ENCODE measurements around the gene MCF2L2. TPM values are rescaled to one million over a fixed set of nuclear protein-coding genes. Genes with fewer than 3 reads are reported as not detected.
A peak's percentile ranks its signal among the peaks of the same experiment; 100 is the strongest.

MCF2L2 gene
- total and polyA plus RNA-seq, 2 of the 13 experiments (the other 11 are each of a cell fraction or from before 2014, with no cell fraction given) = not detected

DNA sequence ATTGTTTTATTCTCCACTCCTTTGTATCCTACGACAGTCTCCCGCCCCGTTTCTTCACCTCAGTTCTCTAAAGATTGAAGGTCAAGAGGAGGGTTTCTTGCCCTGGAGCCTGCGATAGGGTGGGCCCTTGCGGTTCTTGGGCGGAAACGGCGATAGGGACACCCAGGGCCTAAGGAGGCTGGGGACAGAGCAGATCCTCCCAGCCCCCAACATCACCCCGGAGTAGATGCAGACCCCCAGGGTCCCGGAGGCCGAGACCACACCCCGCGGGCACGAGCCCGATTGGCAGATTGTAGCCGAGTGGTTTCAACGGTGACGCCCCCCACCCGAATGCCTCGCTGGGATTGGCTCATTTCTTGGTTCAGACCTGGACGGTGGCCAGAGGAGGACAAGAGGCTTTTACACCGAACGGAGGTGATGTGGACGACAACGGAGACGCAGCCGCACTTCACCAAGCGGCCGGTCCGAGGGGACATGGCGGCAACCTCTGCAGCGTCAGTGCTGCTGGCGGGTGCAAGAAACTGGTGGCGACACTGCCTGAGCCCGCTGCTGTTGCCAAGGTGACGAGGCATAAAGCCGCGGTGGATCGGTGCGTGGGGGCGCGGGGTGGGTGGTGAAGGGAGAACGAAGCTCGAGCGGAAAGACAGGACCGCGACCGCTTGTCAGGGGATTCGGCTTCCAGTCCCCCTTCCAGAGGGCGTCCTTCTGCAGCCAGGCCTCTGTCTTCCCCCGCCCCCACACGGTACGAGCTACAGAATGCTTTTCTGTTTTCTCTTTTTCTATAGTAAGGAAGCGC is 19.0 kb upstream of the MCF2L2 start (continued):
- TF ChIP-seq ZNF776 (CRISPR knock-in tag; IDR thresholded peaks at IDR 0.05) (peak; percentile 94), ZFP36L2 (CRISPR knock-in tag; IDR thresholded peaks at IDR 0.05) (no peak), TMF1 (CRISPR knock-in tag; IDR thresholded peaks at IDR 0.05; ENCODE audit: low read depth) (peak; percentile 70; the same call in 1 of the 2 replicates), ZNF251 (CRISPR knock-in tag; IDR thresholded peaks at IDR 0.05) (no peak), ZNF274 (CRISPR knock-in tag; IDR thresholded peaks at IDR 0.05) (peak; percentile 88), NRL (CRISPR knock-in tag; IDR thresholded peaks at IDR 0.05; ENCODE audit: borderline replicate concordance) (peak; percentile 87; the same call in 1 of the 2 replicates), ZNF30 (CRISPR knock-in tag; IDR thresholded peaks at IDR 0.05) (no peak), ZNF432 (CRISPR knock-in tag; IDR thresholded peaks at IDR 0.05; ENCODE audit: borderline replicate concordance) (no peak), SRF (IDR thresholded peaks at IDR 0.05; ENCODE audit: low read depth, low read length) (no peak), MED8 (CRISPR knock-in tag; IDR thresholded peaks at IDR 0.05; ENCODE audit: insufficient replicate concordance) (no peak), HDAC1 (CRISPR knock-in tag; IDR thresholded peaks at IDR 0.05) (peak; percentile 91), FOXM1 (CRISPR knock-in tag; IDR thresholded peaks at IDR 0.05) (no peak), CBX5 (CRISPR knock-in tag; IDR thresholded peaks at IDR 0.05; ENCODE audit: borderline replicate concordance) (peak; percentile 92), ZNF556 (CRISPR knock-in tag; IDR thresholded peaks at IDR 0.05; ENCODE audit: borderline replicate concordance) (0 out of 2 replicates have a peak, but pooled peaks have one; percentile 56)
- TF ChIP-seq, protein P1, sequence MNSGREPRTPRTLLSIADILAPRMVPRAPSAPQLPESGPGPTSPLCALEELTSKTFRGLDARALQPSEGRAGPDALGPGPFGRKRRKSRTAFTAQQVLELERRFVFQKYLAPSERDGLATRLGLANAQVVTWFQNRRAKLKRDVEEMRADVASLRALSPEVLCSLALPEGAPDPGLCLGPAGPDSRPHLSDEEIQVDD (CRISPR knock-in tag; IDR thresholded peaks at IDR 0.05; ENCODE audit: borderline replicate concordance) = peak; percentile 92; the same call in 1 of the 2 replicates
- TF ChIP-seq, protein P2, sequence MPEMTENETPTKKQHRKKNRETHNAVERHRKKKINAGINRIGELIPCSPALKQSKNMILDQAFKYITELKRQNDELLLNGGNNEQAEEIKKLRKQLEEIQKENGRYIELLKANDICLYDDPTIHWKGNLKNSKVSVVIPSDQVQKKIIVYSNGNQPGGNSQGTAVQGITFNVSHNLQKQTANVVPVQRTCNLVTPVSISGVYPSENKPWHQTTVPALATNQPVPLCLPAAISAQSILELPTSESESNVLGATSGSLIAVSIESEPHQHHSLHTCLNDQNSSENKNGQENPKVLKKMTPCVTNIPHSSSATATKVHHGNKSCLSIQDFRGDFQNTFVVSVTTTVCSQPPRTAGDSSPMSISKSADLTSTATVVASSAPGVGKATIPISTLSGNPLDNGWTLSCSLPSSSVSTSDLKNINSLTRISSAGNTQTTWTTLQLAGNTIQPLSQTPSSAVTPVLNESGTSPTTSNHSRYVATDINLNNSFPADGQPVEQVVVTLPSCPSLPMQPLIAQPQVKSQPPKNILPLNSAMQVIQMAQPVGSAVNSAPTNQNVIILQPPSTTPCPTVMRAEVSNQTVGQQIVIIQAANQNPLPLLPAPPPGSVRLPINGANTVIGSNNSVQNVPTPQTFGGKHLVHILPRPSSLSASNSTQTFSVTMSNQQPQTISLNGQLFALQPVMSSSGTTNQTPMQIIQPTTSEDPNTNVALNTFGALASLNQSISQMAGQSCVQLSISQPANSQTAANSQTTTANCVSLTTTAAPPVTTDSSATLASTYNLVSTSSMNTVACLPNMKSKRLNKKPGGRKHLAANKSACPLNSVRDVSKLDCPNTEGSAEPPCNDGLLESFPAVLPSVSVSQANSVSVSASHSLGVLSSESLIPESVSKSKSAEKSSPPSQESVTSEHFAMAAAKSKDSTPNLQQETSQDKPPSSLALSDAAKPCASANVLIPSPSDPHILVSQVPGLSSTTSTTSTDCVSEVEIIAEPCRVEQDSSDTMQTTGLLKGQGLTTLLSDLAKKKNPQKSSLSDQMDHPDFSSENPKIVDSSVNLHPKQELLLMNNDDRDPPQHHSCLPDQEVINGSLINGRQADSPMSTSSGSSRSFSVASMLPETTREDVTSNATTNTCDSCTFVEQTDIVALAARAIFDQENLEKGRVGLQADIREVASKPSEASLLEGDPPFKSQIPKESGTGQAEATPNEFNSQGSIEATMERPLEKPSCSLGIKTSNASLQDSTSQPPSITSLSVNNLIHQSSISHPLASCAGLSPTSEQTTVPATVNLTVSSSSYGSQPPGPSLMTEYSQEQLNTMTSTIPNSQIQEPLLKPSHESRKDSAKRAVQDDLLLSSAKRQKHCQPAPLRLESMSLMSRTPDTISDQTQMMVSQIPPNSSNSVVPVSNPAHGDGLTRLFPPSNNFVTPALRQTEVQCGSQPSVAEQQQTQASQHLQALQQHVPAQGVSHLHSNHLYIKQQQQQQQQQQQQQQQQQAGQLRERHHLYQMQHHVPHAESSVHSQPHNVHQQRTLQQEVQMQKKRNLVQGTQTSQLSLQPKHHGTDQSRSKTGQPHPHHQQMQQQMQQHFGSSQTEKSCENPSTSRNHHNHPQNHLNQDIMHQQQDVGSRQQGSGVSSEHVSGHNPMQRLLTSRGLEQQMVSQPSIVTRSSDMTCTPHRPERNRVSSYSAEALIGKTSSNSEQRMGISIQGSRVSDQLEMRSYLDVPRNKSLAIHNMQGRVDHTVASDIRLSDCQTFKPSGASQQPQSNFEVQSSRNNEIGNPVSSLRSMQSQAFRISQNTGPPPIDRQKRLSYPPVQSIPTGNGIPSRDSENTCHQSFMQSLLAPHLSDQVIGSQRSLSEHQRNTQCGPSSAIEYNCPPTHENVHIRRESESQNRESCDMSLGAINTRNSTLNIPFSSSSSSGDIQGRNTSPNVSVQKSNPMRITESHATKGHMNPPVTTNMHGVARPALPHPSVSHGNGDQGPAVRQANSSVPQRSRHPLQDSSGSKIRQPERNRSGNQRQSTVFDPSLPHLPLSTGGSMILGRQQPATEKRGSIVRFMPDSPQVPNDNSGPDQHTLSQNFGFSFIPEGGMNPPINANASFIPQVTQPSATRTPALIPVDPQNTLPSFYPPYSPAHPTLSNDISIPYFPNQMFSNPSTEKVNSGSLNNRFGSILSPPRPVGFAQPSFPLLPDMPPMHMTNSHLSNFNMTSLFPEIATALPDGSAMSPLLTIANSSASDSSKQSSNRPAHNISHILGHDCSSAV (CRISPR knock-in tag; IDR thresholded peaks at IDR 0.05; ENCODE audit: borderline replicate concordance) = no peak
- TF ChIP-seq, protein P3, sequence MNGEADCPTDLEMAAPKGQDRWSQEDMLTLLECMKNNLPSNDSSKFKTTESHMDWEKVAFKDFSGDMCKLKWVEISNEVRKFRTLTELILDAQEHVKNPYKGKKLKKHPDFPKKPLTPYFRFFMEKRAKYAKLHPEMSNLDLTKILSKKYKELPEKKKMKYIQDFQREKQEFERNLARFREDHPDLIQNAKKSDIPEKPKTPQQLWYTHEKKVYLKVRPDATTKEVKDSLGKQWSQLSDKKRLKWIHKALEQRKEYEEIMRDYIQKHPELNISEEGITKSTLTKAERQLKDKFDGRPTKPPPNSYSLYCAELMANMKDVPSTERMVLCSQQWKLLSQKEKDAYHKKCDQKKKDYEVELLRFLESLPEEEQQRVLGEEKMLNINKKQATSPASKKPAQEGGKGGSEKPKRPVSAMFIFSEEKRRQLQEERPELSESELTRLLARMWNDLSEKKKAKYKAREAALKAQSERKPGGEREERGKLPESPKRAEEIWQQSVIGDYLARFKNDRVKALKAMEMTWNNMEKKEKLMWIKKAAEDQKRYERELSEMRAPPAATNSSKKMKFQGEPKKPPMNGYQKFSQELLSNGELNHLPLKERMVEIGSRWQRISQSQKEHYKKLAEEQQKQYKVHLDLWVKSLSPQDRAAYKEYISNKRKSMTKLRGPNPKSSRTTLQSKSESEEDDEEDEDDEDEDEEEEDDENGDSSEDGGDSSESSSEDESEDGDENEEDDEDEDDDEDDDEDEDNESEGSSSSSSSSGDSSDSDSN (CRISPR knock-in tag; IDR thresholded peaks at IDR 0.05) = peak; percentile 92
- TF ChIP-seq, protein P4, sequence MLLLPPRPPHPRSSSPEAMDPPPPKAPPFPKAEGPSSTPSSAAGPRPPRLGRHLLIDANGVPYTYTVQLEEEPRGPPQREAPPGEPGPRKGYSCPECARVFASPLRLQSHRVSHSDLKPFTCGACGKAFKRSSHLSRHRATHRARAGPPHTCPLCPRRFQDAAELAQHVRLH (CRISPR knock-in tag; IDR thresholded peaks at IDR 0.05; ENCODE audit: borderline replicate concordance, low read depth) = 0 out of 2 replicates have a peak, but pooled peaks have one; percentile 56

Data from HepG2 (cell line).